DMS 273 (cell line): Measurements from ENCODE around the gene PLCB4.

Source experiments
- DNase-seq: peaks from one replicate; lab custom pipeline; 2025; ENCODE audit not compliant: unreplicated experiment; lab: John Stamatoyannopoulos, UW

PLCB4 gene

GRCh38 chr20:9301129-9302090 is 232.5 kb downstream of the PLCB4 start:
- DNase-seq: peak; percentile 57

DNA sequence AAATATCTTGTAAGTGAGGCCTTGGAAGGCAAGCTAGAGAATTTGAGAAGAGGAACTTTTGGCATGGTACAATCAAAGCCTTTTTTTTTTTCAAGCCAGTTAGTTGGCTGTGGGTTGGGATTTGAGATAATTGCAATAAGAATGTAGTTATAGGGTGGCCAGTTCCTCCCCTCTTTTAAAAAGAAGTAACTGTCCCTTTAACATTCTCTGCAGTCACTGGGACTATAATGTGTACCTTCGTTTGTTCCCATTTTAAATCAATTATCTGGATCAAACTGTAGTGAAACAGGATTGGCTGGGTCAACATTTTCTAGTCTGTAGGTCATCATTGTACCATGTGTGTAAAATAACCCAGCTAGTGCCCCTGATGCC is 233.2 kb downstream of the PLCB4 start:
- DNase-seq: no peak

DNA sequence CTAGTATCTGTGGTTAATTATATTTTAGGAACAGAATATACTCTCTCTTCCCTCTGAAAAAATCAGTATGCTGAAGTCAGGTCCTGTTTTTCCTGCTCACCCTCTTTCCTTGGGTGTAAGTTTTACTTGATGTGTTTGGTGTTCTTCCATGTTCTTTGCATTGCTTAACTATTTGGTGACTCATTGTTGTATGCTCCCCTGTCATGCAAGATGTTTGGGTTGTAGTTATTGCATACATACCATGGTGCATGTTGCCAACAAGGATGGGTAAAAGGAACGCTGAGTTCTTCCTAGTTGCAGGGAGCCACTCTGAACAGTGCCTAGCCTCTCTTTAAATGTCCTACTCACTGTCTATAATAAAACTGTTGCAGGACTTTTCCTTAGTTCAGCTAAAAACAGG is 237.6 kb downstream of the PLCB4 start:
- DNase-seq: no peak

GRCh38 chr20:9308056-9308455 is 239.2 kb downstream of the PLCB4 start:
- no peak for DNase-seq

- no peak for DNase-seq
These were observed 242.2 kb downstream of the PLCB4 start for GRCh38 chr20:9311132-9311531.

DNA sequence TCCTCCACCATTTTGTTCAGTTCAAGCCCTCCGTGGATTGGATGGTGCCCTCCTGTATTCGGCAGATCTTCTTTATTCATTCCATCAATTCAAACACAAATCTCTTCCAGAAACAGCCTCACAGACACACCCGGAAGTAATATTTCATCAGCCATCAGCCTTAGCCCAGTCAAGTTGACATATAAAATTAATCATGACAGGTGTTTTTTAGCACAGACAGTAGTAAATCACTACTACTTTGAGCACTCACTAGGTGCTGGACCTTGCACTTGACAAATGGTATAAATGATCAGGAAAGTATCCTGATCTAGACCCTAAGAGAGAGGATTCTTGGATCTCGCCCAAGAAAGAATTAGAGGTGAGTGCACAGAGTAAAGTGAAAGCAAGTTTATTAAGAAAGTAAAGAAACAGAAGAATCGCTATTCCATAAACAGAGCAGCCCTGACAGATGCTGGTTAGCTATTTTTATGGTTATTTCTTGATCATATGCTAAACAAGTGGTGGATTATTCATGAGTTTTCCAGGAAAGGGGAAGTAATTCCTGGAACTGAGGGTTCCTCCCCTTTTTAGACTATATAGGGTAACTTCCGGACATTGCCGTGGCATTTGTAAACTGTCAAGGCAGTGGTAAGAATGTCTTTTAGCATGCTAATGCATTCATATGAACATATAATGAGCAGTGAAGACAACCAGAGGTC is 250.9 kb downstream of the PLCB4 start:
- DNase-seq: peak; percentile 63

GRCh38 chr20:9321007-9321406 is 252.1 kb downstream of the PLCB4 start:
- DNase-seq: no peak

- no peak for DNase-seq
These were observed 253.8 kb downstream of the PLCB4 start for GRCh38 chr20:9322661-9323060.

DNA sequence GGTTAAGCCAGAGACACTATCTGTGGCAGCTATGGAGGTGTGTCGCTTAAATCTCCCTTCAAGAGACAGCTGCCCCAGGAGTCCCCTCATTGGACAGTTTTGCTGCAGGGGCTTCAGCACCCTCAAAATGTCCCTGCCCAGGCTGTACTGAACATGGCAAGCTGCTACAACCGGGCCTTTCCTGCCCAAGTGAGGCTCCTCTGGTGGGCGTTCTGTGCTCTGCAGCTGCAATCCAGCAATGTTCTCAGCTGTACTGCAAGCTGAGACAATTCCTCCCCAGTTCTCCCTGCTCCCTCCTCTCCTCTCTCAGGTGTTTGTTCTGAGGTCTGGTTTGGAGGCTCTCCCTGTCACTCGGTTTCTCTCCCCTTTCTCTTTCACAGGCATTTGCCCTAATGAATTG is 254.7 kb downstream of the PLCB4 start:
- DNase-seq: peak; percentile 34

- DNase-seq: no peak
These were observed 260.6 kb downstream of the PLCB4 start for GRCh38 chr20:9329355-9330101.

- no peak for DNase-seq
These were observed 261.3 kb downstream of the PLCB4 start for GRCh38 chr20:9330151-9330550.

DNA sequence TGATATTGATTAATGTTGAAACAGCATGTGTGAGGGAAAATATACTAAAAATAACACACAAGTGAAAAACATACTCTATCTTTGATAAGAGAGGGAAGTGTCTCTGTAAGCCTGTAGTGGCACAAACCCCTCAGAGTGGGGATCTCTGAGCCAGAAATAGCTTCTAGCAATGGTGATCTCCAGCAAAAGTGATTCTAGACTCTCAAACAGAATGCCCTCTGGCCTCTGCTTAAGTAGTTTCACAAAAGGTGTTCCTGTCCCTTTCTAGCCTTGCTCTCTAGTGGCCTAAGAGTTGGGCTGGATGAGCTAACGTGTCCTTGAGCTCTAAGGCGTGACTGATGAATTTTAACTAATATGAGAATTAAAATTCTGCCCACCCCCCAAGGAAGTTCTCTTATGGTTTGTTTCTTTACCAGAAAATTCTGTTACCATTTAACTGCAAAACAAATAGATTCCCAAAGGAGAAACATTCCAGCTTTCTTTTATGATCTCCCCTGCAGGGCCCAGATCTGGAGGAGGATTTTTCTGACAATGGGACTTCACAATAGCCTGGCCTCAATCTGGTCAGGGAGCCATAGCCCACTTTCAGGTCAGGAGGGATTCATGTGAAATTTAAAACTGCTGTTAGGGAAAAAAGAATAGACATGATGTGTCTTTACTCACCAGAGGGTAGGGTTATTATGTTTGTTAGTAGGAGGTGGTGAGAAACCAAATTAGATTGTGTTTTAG is 263.0 kb downstream of the PLCB4 start:
- DNase-seq: no peak

- peak; percentile 46 for DNase-seq
These were observed 264.0 kb downstream of the PLCB4 start for GRCh38 chr20:9332791-9333479.

DNA sequence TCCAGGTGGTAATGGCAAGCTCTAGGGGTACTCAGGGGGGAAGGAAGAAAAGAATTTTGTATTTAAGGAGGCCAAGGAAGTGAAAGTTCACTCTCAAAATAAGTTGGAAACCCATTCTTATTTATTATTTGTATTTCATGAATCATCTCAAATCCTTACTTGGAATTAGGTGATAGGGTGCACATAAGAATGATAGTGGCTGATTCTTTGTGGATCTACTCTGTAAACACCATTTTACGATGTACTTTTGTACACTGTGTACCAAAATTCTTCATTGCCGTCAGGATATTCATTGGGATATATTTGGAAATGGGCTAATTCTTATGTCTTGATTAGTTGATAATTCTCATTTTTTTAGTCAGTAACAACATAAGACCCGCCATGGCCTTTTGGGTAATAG is 266.0 kb downstream of the PLCB4 start:
- DNase-seq: no peak

GRCh38 chr20:9338101-9338500 is 269.2 kb downstream of the PLCB4 start:
- DNase-seq: no peak

DNA sequence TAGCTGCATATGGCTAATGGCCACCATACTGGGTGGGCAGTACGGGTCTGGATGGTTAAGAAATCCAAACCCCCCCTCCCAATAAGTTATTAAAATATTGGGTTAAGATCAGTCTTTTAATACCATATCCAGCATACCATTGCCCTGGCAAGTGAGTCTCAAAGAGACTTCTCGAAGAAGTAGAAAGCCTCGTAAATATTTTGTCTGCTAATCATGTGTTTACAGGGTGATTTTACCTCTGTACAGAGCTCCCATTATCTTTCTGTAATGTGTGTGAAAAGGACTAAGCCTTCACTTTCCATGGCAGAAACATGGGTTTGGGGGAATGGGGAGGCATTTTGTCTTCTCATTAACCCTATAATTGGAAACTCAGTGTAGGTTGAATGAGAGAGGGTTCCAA is 270.8 kb downstream of the PLCB4 start:
- no peak for DNase-seq

- no peak for DNase-seq
These were observed 273.8 kb downstream of the PLCB4 start for GRCh38 chr20:9342651-9343050.

DNA sequence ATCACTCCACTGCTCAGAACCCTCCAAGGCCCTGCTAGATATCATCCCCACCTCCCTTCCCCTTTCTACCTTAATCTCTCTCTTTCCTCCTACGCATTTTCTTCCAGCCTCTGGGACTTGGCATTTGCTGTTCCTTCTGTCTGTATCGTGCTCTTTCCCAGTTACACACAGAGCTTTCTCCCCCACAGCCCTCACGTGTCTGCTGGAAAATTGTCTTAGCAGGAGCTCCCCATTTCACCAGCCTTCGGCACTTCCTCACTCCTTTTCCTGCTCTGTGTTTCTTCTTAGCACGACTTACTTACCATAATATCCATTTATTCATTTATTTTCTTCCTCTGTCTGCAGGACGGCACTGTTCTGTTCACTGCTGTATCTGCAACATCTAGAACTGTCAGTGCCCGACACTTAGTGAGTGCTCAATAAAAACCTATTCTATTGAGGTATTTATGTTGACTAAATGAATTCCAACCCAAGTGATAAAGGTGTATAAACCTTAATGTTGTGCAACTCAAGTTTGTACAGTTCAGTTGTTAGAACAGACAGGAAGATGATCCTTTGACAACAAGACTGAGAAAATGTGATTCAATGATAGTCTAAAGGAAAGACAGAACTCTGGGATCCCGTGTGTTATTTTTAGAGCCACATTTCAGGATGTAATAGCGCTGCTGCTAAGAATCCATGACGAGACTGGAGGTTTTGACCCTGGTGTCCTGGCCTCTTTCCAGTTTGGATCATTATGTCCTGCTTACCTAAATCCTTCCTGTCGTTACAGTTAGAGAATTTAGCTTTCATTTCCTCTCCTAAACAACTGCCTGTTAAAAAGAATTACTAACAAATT is 275.4 kb downstream of the PLCB4 start:
- no peak for DNase-seq

DNA sequence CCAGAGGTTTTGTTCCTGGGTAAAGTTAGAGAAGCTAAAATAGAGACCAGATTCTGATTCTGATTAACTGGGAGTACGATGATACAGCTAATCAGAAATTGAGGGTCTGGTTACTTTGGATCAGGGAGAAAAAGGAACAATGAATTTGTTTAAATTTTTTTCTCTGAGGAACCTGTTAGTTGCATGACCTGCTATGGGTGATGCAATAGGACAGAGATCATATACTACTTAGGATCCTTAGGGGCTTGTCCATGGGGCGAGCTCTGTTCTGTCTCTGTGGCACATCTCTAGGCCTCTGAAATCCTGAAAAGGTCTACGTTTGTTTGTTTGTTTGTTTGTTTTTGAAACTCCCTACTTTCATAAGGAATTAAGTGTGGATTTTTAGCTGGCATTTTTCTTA is 279.4 kb downstream of the PLCB4 start:
- no peak for DNase-seq
